Astrocyte (in vitro differentiated cells and primary cell): ENCODE measurements around the gene MEPE. TPM values are rescaled to one million over a fixed set of nuclear protein-coding genes. Genes with fewer than 3 reads are reported as not detected.

Source experiments
- DNase-seq: peaks from one replicate; pipeline ENCODE4 v3.0.0-alpha.2; 2010; ENCODE audit warnings: low read depth
- FAIRE-seq: peaks from 2 replicates; lab custom pipeline; 2011; peaks lifted over from hg19 to GRCh38; lab: Jason Lieb, UNC
- H2AFZ ChIP-seq: 2 replicates; pipeline ENCODE4 v1.6.0; 2012; ENCODE audit warnings: low read depth, low read length, inconsistent platforms
- H3K27ac ChIP-seq: 2 replicates; pipeline ENCODE4 v1.5.1; 2011; ENCODE audit warnings: low read depth, low read length, inconsistent platforms
- H3K27me3 ChIP-seq: 2 replicates; pipeline ENCODE4 v1.6.0; 2011; ENCODE audit warnings: low read length, inconsistent platforms; ENCODE audit not compliant: insufficient read depth
- H3K36me3 ChIP-seq: 2 replicates; pipeline ENCODE4 v1.5.1; 2011; ENCODE audit warnings: low read length, inconsistent platforms; ENCODE audit not compliant: insufficient read depth
- H3K4me1 ChIP-seq: 2 replicates; pipeline ENCODE4 v1.5.1; 2011; ENCODE audit warnings: low read length, inconsistent platforms; ENCODE audit not compliant: insufficient read depth
- H3K4me2 ChIP-seq: 2 replicates; pipeline ENCODE4 v1.6.0; 2012; ENCODE audit warnings: low read length, inconsistent platforms
- H3K4me3 ChIP-seq: 2 replicates; pipeline ENCODE4 v1.5.1; 2011; ENCODE audit warnings: low read depth, mild to moderate bottlenecking, low read length, inconsistent platforms; ENCODE audit not compliant: insufficient read depth
- H3K79me2 ChIP-seq: 2 replicates; pipeline ENCODE4 v1.6.0; 2012; ENCODE audit warnings: mild to moderate bottlenecking, low read length, inconsistent platforms; ENCODE audit not compliant: insufficient read depth
- H3K9ac ChIP-seq: 2 replicates; pipeline ENCODE4 v1.6.0; 2012; ENCODE audit warnings: mild to moderate bottlenecking, low read length, inconsistent platforms
- H3K9me3 ChIP-seq: 2 replicates; pipeline ENCODE4 v1.5.1; 2012; ENCODE audit warnings: low read depth, mild to moderate bottlenecking, low read length, inconsistent platforms; ENCODE audit not compliant: insufficient read depth
- H4K20me1 ChIP-seq: 2 replicates; pipeline ENCODE4 v1.6.0; 2012; ENCODE audit warnings: low read length, inconsistent platforms; ENCODE audit not compliant: insufficient read depth
- H3K27ac Mint-ChIP-seq: one replicate; pipeline ENCODE4 v1.8.0; 2021; ENCODE audit warnings: mild to moderate bottlenecking, mixed read lengths; ENCODE audit not compliant: unreplicated experiment
- H3K27me3 Mint-ChIP-seq: one replicate; pipeline ENCODE4 v1.8.0; 2021; ENCODE audit warnings: low read depth, mixed read lengths; ENCODE audit not compliant: unreplicated experiment
- H3K36me3 Mint-ChIP-seq: one replicate; pipeline ENCODE4 v1.8.0; 2021; ENCODE audit warnings: low read depth, mixed read lengths; ENCODE audit not compliant: unreplicated experiment
- H3K4me1 Mint-ChIP-seq: one replicate; pipeline ENCODE4 v1.8.0; 2021; ENCODE audit warnings: low read depth, mixed read lengths; ENCODE audit not compliant: unreplicated experiment
- H3K4me3 Mint-ChIP-seq: one replicate; pipeline ENCODE4 v1.8.0; 2021; ENCODE audit warnings: mild to moderate bottlenecking, moderate library complexity, mixed read lengths; ENCODE audit not compliant: unreplicated experiment
- H3K9me3 Mint-ChIP-seq: one replicate; pipeline ENCODE4 v1.8.0; 2021; ENCODE audit warnings: mild to moderate bottlenecking, mixed read lengths; ENCODE audit not compliant: unreplicated experiment
- EZH2 ChIP-seq: IDR thresholded peaks from 2 replicates; pipeline ENCODE4 v1.6.1; 2012; ENCODE audit warnings: mild to moderate bottlenecking, low read length, inconsistent platforms; ENCODE audit not compliant: insufficient read depth
- total RNA-seq: library from RNA; stranded (reverse); gene quantifications from 2 replicates; pipeline ENCODE4 v1.2.1, GENCODE V29; 2021
- TF ChIP-seq, protein P1 (sequence below): IDR thresholded peaks from 2 replicates; pipeline ENCODE4 v1.5.1; 2011; ENCODE audit warnings: low read depth, mild to moderate bottlenecking, inconsistent platforms, low read length, moderate library complexity; ENCODE audit not compliant: insufficient read depth

Gene MEPE
- total RNA-seq, 1 donor from 2014 or later = not detected

DNA sequence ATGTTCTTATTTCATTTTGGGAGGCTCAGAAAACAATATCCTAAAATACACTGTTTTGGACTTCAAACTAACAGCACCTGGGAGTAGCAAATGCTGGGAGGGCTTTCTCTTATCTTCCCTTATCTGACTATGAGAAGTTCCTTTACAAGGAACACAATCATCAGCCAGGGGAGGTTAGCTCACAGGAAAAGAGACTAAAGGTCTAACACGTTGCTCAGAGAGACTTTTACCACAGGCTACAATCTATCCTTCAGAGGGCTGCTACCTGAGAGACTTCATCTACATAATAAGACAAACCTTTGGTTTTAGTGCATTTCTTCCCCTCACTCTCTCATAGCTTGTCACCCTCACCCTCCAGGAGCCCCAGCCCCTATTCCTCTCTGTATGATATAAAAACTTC lies 35.8 kb downstream of the MEPE start:
- H3K4me2 ChIP-seq = no peak overlapping the region
- H3K79me2 ChIP-seq = no peaks in the 10 kb centered on the region
- no peak overlapping the region for H3K4me3 Mint-ChIP-seq
- H3K9me3 Mint-ChIP-seq = peaks cover 1% of the 10 kb centered on the region
- H3K36me3 Mint-ChIP-seq = no peaks in the 10 kb centered on the region
- H3K4me3 ChIP-seq = no peak overlapping the region
- no peak overlapping the region for H3K27ac ChIP-seq
- H3K9me3 ChIP-seq = no peaks in the 10 kb centered on the region
- H3K9ac ChIP-seq = no peak overlapping the region
- H3K4me1 Mint-ChIP-seq = peaks cover 40% of the 10 kb centered on the region
- H4K20me1 ChIP-seq = no peaks in the 10 kb centered on the region
- H3K27me3 Mint-ChIP-seq = no peaks in the 10 kb centered on the region
- TF ChIP-seq, protein P1, sequence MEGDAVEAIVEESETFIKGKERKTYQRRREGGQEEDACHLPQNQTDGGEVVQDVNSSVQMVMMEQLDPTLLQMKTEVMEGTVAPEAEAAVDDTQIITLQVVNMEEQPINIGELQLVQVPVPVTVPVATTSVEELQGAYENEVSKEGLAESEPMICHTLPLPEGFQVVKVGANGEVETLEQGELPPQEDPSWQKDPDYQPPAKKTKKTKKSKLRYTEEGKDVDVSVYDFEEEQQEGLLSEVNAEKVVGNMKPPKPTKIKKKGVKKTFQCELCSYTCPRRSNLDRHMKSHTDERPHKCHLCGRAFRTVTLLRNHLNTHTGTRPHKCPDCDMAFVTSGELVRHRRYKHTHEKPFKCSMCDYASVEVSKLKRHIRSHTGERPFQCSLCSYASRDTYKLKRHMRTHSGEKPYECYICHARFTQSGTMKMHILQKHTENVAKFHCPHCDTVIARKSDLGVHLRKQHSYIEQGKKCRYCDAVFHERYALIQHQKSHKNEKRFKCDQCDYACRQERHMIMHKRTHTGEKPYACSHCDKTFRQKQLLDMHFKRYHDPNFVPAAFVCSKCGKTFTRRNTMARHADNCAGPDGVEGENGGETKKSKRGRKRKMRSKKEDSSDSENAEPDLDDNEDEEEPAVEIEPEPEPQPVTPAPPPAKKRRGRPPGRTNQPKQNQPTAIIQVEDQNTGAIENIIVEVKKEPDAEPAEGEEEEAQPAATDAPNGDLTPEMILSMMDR = no peak
- no peak for TF ChIP-seq EZH2
- no peak overlapping the region for H2AFZ ChIP-seq
- no peak for DNase-seq
- H3K27ac Mint-ChIP-seq = no peak overlapping the region
- H3K36me3 ChIP-seq = no peaks in the 10 kb centered on the region
- H3K4me1 ChIP-seq = peaks cover 17% of the 10 kb centered on the region
- H3K27me3 ChIP-seq = no peaks in the 10 kb centered on the region
- FAIRE-seq = peak; percentile 62

DNA sequence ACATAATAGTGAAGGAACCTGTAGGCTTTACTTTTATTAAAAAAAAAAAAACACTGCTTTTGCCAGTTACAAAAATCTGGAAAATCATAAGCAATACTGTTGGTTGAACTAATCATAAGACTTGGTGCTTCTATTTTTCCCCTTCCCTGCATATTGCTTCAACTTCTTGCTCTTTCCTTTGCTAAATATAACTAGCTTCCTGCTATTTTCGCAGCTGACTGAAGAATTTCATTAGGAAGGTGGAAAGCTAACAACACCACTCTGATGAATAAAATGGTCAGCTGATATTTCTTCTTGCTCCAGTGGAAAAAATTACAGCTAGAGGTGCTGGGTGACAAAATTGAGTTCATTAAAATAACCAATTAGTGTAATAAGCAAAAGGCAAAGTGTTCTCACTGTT lies 39.3 kb downstream of the MEPE start:
- Histone ChIP-seq H3K4me1 (no peaks in the 10 kb centered on the region), H3K79me2 (no peaks in the 10 kb centered on the region), H3K9me3 (no peaks in the 10 kb centered on the region), H3K36me3 (no peaks in the 10 kb centered on the region), H3K27ac (no peak overlapping the region), H4K20me1 (no peaks in the 10 kb centered on the region), H3K4me2 (no peak overlapping the region), H3K9ac (no peak overlapping the region), H3K27me3 (no peaks in the 10 kb centered on the region), H3K4me3 (no peak overlapping the region), H2AFZ (no peak overlapping the region)
- Mint-ChIP-seq H3K4me3 (no peak overlapping the region), H3K4me1 (peaks cover 24% of the 10 kb centered on the region), H3K27ac (no peak overlapping the region), H3K27me3 (no peaks in the 10 kb centered on the region), H3K36me3 (no peaks in the 10 kb centered on the region), H3K9me3 (peaks cover 1% of the 10 kb centered on the region)
- TF ChIP-seq, protein P1 = no peak
- TF ChIP-seq EZH2 = no peak
- no peak for FAIRE-seq
- DNase-seq = no peak

DNA sequence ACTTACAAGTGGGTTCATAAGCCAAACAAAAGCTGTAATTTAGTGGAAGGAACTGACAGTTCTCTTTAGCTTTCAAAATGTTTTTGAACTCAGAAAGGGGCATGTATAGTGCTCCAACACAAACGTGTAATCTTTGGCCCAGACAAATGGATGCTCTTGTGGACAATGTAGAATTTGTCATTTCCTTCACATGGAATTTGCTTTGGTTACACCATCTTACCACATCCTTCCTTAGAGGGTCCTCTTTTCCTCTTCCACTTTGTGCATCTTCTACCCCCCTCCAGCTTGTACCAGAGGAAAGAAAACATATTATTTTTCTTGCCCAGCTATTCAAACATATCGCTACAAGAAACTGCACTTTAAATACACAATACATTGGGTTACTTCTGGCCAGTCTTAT lies 42.4 kb downstream of the MEPE start:
- no peak overlapping the region for H3K4me3 Mint-ChIP-seq
- Histone ChIP-seq H3K4me2 (no peak overlapping the region), H3K4me3 (no peak overlapping the region), H3K9me3 (no peaks in the 10 kb centered on the region), H2AFZ (no peak overlapping the region), H3K79me2 (no peaks in the 10 kb centered on the region), H3K4me1 (no peaks in the 10 kb centered on the region), H3K9ac (no peak overlapping the region), H3K36me3 (no peaks in the 10 kb centered on the region), H3K27ac (no peak overlapping the region), H3K27me3 (no peaks in the 10 kb centered on the region), H4K20me1 (no peaks in the 10 kb centered on the region)
- FAIRE-seq = peak; percentile 66
- H3K4me1 Mint-ChIP-seq = peaks cover 7% of the 10 kb centered on the region
- no peak overlapping the region for H3K27ac Mint-ChIP-seq
- H3K9me3 Mint-ChIP-seq = no peaks in the 10 kb centered on the region
- H3K27me3 Mint-ChIP-seq = no peaks in the 10 kb centered on the region
- TF ChIP-seq EZH2 = no peak
- TF ChIP-seq, protein P1 = no peak
- H3K36me3 Mint-ChIP-seq = no peaks in the 10 kb centered on the region
- DNase-seq = no peak
